B cell (primary cell): ENCODE measurements around the gene PRICKLE2. TPM values are rescaled to one million over a fixed set of nuclear protein-coding genes. Genes with fewer than 3 reads are reported as not detected.

ENCODE experiments used
- ATAC-seq: fragments of 200-7000 bp; cut with Tn5 transposase; one replicate; pipeline ENCODE4 v1.10.0; 2021; ENCODE audit warnings: low read depth, mild to moderate bottlenecking, moderate number of reproducible peaks, moderate library complexity
- CTCF ChIA-PET: fragments of 350-600 bp; sonication (Branson Sonifier 250); formaldehyde crosslinking; loops from one replicate; lab custom pipeline; 2021; ENCODE audit warnings: antibody characterized with exemption, inconsistent platforms; lab: Charles Lee
- POLR2A ChIA-PET: fragments of 350-600 bp; sonication (Branson Sonifier 250); formaldehyde crosslinking; loops from one replicate; lab custom pipeline; 2021; ENCODE audit warnings: antibody characterized with exemption; lab: Charles Lee
- DNase-seq: peaks from one replicate; pipeline ENCODE4 v3.0.0; 2013
- H2AFZ ChIP-seq: 2 replicates; pipeline ENCODE4 v1.6.1; 2012; ENCODE audit warnings: mild to moderate bottlenecking, low read depth, low read length; ENCODE audit not compliant: insufficient read depth, poor library complexity, severe bottlenecking
- H3K27ac ChIP-seq, 2 donors: 1 replicate in 1 of 2; 2 replicates in 1 of 2; pipeline ENCODE4 v1.5.1; 2012 to 2013; ENCODE audit warnings: low read length in 2 of 2, mild to moderate bottlenecking in 2 of 2, moderate library complexity in 1 of 2
- H3K27me3 ChIP-seq, 4 experiments: fragments of 200-600 bp in 1 of 4; sonication (generic) in 1 of 4; replicated peaks in 1 of 4; 1 replicate in 2 of 4; 2 replicates in 2 of 4; pipeline versions ENCODE4 v1.6.1 to v1.7.0; 2013 to 2016; ENCODE audit warnings: low read length in 3 of 4, mild to moderate bottlenecking in 2 of 4, mixed read lengths in 1 of 4, moderate library complexity in 1 of 4; ENCODE audit not compliant: insufficient read depth in 4 of 4, control insufficient read depth in 3 of 4; ENCODE audit errors: control extremely low read depth in 1 of 4
- H3K36me3 ChIP-seq, 2 experiments: replicated peaks in 1 of 2; 1 replicate in 1 of 2; 2 replicates in 1 of 2; pipeline versions ENCODE4 v1.6.1 to v1.7.1; 2013; ENCODE audit warnings: low read length in 1 of 2; ENCODE audit not compliant: insufficient read depth in 2 of 2, control insufficient read depth in 1 of 2; ENCODE audit errors: control extremely low read depth in 1 of 2, extremely low read depth in 1 of 2
- H3K4me1 ChIP-seq, 2 donors: fragments of 200-600 bp in 1 of 2; sonication (generic) in 1 of 2; 1 replicate in 1 of 2; 2 replicates in 1 of 2; pipeline versions ENCODE4 v1.5.1 to v1.6.1; 2013 to 2017; ENCODE audit warnings: low read length in 2 of 2; ENCODE audit not compliant: control insufficient read depth in 2 of 2, insufficient read depth in 2 of 2
- H3K4me2 ChIP-seq: replicated peaks from 2 replicates; pipeline ENCODE3; 2012; ENCODE audit warnings: mild to moderate bottlenecking, low read depth, low read length; ENCODE audit not compliant: poor library complexity, severe bottlenecking
- H3K4me3 ChIP-seq, 5 experiments: fragments of 200-600 bp in 1 of 5; sonication (generic) in 1 of 5; 1 replicate in 3 of 5; 2 replicates in 2 of 5; pipeline versions ENCODE4 v1.5.1 to v1.7.0; 2011 to 2016; ENCODE audit warnings: low read length in 4 of 5, mild to moderate bottlenecking in 4 of 5, low read depth in 2 of 5, control low read depth in 1 of 5, moderate library complexity in 1 of 5; ENCODE audit not compliant: insufficient read depth in 1 of 5; ENCODE audit errors: control extremely low read depth in 1 of 5, extremely low read depth in 1 of 5
- H3K79me2 ChIP-seq: fragments of 200-600 bp; sonication (generic); one replicate; pipeline ENCODE4 v1.6.0; 2016; ENCODE audit warnings: low read length; ENCODE audit not compliant: control insufficient read depth, insufficient read depth
- H3K9ac ChIP-seq: fragments of 200-600 bp; sonication (generic); 2 replicates; pipeline ENCODE4 v1.6.1; 2017; ENCODE audit warnings: mild to moderate bottlenecking, low read length, moderate library complexity
- H3K9me3 ChIP-seq, 3 donors: one replicate each; pipeline versions ENCODE4 v1.6.1 to v1.7.1; 2013; ENCODE audit warnings: low read length in 2 of 3; ENCODE audit not compliant: control insufficient read depth in 2 of 3, insufficient read depth in 1 of 3; ENCODE audit errors: control extremely low read depth in 1 of 3
- H4K20me1 ChIP-seq: 2 replicates; pipeline ENCODE4 v1.6.0; 2012; ENCODE audit warnings: mild to moderate bottlenecking, low read length; ENCODE audit not compliant: insufficient read depth, control insufficient read depth, poor library complexity, severe bottlenecking
- H3K27ac Mint-ChIP-seq: one replicate; pipeline ENCODE4 v1.8.0; 2021; ENCODE audit warnings: mixed read lengths
- H3K27me3 Mint-ChIP-seq: one replicate; pipeline ENCODE4 v1.8.0; 2021; ENCODE audit warnings: mixed read lengths
- H3K4me1 Mint-ChIP-seq: one replicate; pipeline ENCODE4 v1.8.0; 2021; ENCODE audit warnings: mixed read lengths
- H3K4me3 Mint-ChIP-seq: one replicate; pipeline ENCODE4 v1.8.0; 2021; ENCODE audit warnings: mixed read lengths
- H3K9me3 Mint-ChIP-seq: one replicate; pipeline ENCODE4 v1.8.0; 2022; ENCODE audit warnings: mixed read lengths; ENCODE audit not compliant: insufficient read depth
- CTCF ChIP-seq: fragments of 200-600 bp; IDR thresholded peaks from one replicate; pipeline ENCODE4 v1.8.0; 2022; ENCODE audit warnings: antibody characterized with exemption, mild to moderate bottlenecking
- EZH2 ChIP-seq: IDR thresholded peaks from 2 replicates; pipeline ENCODE4 v1.6.1; 2012; ENCODE audit warnings: borderline replicate concordance, low read depth, mild to moderate bottlenecking, moderate library complexity, low read length; ENCODE audit not compliant: insufficient read depth, poor library complexity, severe bottlenecking
- WGBS: methylation state at CpG from one replicate; pipeline ENCODE4 v1.1.5; 2013; ENCODE audit warnings: missing lambda C conversion rate; ENCODE audit not compliant: insufficient coverage; 5-methylcytosine and 5-hydroxymethylcytosine counted together
- intact Hi-C: fragments of 100-400 bp; cut with micrococcal nuclease; formaldehyde crosslinking; loops from one replicate; pipeline ENCODE4 v1.10.0; 2022
- polyA plus RNA-seq: library from polyadenylated mRNA; depleted of rRNA; stranded (reverse); fragments of >200 nt; gene quantifications from 2 replicates; pipeline ENCODE4 v1.2.3, GENCODE V29; 2012
- total RNA-seq, 2 donors: library from RNA; stranded (reverse); fragments of 120-200 nt in 1 of 2; gene quantifications; 1 replicate in 1 of 2; 2 replicates in 1 of 2; pipeline versions ENCODE4 v1.2.3 to v1.2.4, GENCODE V29; 2013 to 2022

PRICKLE2 gene
- total and polyA plus RNA-seq, 2 donors (not counting 1 experiment from before 2014, with no cell fraction given) = 0.30 to 1.4 TPM

DNA sequence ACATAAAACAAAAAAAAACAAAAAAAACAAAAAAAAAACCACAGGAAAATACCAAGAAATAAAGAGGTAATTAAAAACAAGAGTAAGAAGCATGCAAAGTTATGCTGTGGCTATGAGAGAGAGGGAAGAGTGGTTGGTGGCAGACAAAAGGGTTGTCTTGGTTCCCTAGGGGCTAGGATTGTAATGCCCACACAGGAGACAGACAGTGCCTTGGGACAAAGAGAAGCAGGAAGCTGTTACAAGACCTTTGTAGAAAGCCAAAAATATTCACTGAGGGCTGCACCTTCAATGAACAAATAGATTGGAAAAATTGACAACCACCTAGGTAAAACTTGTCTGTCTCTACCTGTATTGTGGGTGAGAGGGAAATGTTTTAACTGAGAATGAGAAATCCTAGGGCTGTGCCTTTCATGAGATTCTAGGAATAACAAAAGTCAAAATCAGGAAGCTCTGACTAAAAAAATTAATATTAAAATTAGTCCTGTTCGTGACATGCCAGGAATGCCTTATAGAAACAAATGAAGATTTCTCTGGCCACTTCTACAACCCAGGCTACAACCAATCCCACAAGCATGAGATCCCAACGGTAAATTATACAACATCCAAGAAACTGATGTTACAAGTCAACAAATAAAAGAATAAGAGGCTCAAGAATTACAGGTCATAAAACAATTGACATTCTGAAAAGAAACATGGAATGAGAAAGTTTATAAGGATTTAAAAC is 45.0 kb upstream of the PRICKLE2 start:
- Histone ChIP-seq H3K27me3 (peaks cover 0 to 5% (median 1%) of the 10 kb centered on the region in 4 experiments), H3K27ac (no peak overlapping the region), H3K4me2 (no peak overlapping the region), H3K4me3 (no peak overlapping the region), H2AFZ (no peak overlapping the region), H3K4me1 (no peaks in the 10 kb centered on the region), H4K20me1 (no peaks in the 10 kb centered on the region), H3K36me3 (no peaks in the 10 kb centered on the region), H3K9me3 (peaks cover 0 to 8% (median 0%) of the 10 kb centered on the region in 3 donors), H3K9ac (no peak overlapping the region), H3K79me2 (no peaks in the 10 kb centered on the region)
- no peaks in the 10 kb centered on the region for H3K4me1 Mint-ChIP-seq
- ChIA-PET POLR2A (no interaction called here), CTCF (no interaction called here)
- H3K4me3 Mint-ChIP-seq = no peak overlapping the region
- intact Hi-C loops = no loop called here
- peaks cover 18% of the 10 kb centered on the region for H3K27me3 Mint-ChIP-seq
- TF ChIP-seq CTCF (no peak), EZH2 (no peak)
- DNase-seq (no peak), ATAC-seq (no peak)
- no peak overlapping the region for H3K27ac Mint-ChIP-seq
- 100% methylated on average over 1 of the region's 2 CpGs for WGBS
- H3K9me3 Mint-ChIP-seq = no peaks in the 10 kb centered on the region

DNA sequence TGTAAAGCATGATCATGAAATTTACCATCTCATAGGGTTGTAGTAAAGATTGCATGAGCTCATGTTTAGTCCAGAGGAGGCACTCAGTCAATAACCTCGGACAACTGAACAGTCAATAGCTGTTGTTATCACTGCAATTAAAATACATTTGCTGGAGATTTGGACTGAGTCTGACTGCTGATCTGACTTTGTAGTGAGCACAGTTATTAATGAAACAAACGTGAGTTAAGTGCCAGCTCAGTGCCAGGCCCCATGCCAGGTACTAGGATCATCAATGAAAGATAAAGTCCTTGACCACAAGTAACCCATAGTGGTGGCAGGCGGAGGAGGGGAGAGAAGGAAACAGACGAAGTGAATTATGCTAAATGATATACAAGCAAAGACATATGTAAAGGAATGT is 43.7 kb upstream of the PRICKLE2 start:
- Histone ChIP-seq H3K79me2 (no peaks in the 10 kb centered on the region), H3K4me3 (no peak overlapping the region), H2AFZ (no peak overlapping the region), H4K20me1 (no peaks in the 10 kb centered on the region), H3K4me1 (no peaks in the 10 kb centered on the region), H3K36me3 (no peaks in the 10 kb centered on the region), H3K27ac (no peak overlapping the region), H3K9ac (no peak overlapping the region), H3K4me2 (no peak overlapping the region), H3K27me3 (peaks cover 0 to 5% (median 1%) of the 10 kb centered on the region in 4 experiments), H3K9me3 (peaks cover 0 to 8% (median 0%) of the 10 kb centered on the region in 3 donors)
- Mint-ChIP-seq H3K9me3 (no peaks in the 10 kb centered on the region), H3K27me3 (peaks cover 18% of the 10 kb centered on the region), H3K27ac (no peak overlapping the region), H3K4me1 (no peaks in the 10 kb centered on the region), H3K4me3 (no peak overlapping the region)
- ChIA-PET POLR2A (no interaction called here), CTCF (no interaction called here)
- intact Hi-C loops = no loop called here
- no peak for ATAC-seq
- TF ChIP-seq CTCF (no peak), EZH2 (no peak)
- DNase-seq = no peak
- WGBS = 40% methylated on average over 1 of the region's 4 CpGs
